GM23248 (cell line): Measurements from ENCODE around the gene SCO1.

Experiments
- EZH2 ChIP-seq: fragments of 200-600 bp; sonication (generic); IDR thresholded peaks from 2 replicates; pipeline ENCODE4 v1.6.1; 2018; ENCODE audit warnings: antibody characterized with exemption, mild to moderate bottlenecking; ENCODE audit not compliant: insufficient read depth, poor library complexity, severe bottlenecking
- EZH2phosphoT487 ChIP-seq: fragments of 200-600 bp; sonication (generic); IDR thresholded peaks from 2 replicates; pipeline ENCODE4 v1.6.1; 2018; ENCODE audit warnings: antibody characterized with exemption, moderate library complexity, mild to moderate bottlenecking, low read depth; ENCODE audit not compliant: insufficient read depth

DNA sequence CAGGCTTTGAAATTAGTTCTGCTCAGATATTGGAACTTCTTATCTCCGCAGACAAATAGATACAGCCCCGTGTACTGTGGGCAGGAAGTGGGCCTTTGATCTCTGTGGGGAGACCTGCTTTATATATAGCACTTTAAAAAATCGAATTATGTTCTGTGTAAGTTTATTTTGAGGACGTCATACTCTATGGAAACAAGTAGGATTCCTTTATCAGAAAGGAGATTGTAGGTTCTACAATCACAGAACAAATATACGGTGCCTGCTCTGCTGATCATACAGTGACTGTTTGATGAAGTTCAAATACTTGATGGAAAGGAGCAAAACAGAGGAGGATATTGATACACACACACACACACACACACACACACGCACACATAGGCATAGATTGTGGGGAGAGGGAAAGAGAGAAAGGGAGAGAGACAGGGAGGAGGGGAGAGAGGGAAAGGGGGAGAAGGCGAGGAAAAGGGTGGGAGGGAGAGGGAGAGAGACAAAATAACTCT lies 47.2 kb upstream of the SCO1 start:
- TF ChIP-seq EZH2 (no peak), EZH2phosphoT487 (no peak)
